GM12878 (cell line): ENCODE measurements around the gene TCAF1. TPM values are rescaled to one million over a fixed set of nuclear protein-coding genes. Genes with fewer than 3 reads are reported as not detected.

Experiments
- ATAC-seq: fragments of 200-7000 bp; cut with Tn5 transposase; 3 replicates; pipeline ENCODE4 v1.9.1; 2020; ENCODE audit warnings: mild to moderate bottlenecking, moderate library complexity
- BruUV-seq: library from RNA; stranded (reverse); fragments of 400-500 nt; replicated peaks from 2 replicates; lab custom pipeline; 2021; lab: Mats Ljungman, UMichigan
- CTCF ChIA-PET: fragments of 300-600 bp; sonication (Branson Sonifier 250); formaldehyde crosslinking; extraction: SDS; loops from one replicate; lab custom pipeline; 2021; ENCODE audit warnings: inconsistent platforms; lab: Yijun Ruan, JAX
- POLR2A ChIA-PET: fragments of 350-600 bp; formaldehyde crosslinking; extraction: SDS; loops from one replicate; lab custom pipeline; 2021; ENCODE audit warnings: inconsistent platforms; lab: Charles Lee
- RAD21 ChIA-PET: fragments of 300-600 bp; sonication (Branson Sonifier 250); formaldehyde crosslinking; loops from one replicate; lab custom pipeline; 2023; ENCODE audit warnings: antibody characterized with exemption; ENCODE audit not compliant: unreplicated experiment; lab: Charles Lee
- SMC1A ChIA-PET: fragments of 300-600 bp; sonication (Branson Sonifier 250); formaldehyde crosslinking; loops from one replicate; lab custom pipeline; 2023; ENCODE audit not compliant: unreplicated experiment, uncharacterized antibody; lab: Charles Lee
- DNase-seq: peaks from one replicate; pipeline ENCODE4 v3.0.0-alpha.2; 2011; ENCODE audit warnings: low read depth, low spot score
- FAIRE-seq: peaks from 3 replicates; lab custom pipeline; 2011; peaks lifted over from hg19 to GRCh38; lab: Jason Lieb, UNC
- H2AFZ ChIP-seq: 2 replicates; pipeline ENCODE4 v1.6.0; 2011; ENCODE audit warnings: low read depth, low read length, control low read depth; ENCODE audit not compliant: control insufficient read depth
- H3K27ac ChIP-seq: 2 replicates; pipeline ENCODE4 v1.5.1; 2011; ENCODE audit warnings: control low read depth; ENCODE audit not compliant: control insufficient read depth, insufficient read depth
- H3K27me3 ChIP-seq, 2 experiments: replicated peaks in 1 of 2; 2 replicates each; pipeline versions ENCODE4 v1.6.0 to v1.6.1; 2011; ENCODE audit warnings: low read length in 1 of 2; ENCODE audit not compliant: control insufficient read depth in 2 of 2, insufficient read depth in 2 of 2
- H3K36me3 ChIP-seq, 2 experiments: 2 replicates each; pipeline ENCODE4 v1.5.1; 2011; ENCODE audit warnings: low read length in 1 of 2; ENCODE audit not compliant: control insufficient read depth in 2 of 2, insufficient read depth in 2 of 2
- H3K4me1 ChIP-seq: 2 replicates; pipeline ENCODE4 v1.6.1; 2011; ENCODE audit warnings: mild to moderate bottlenecking, low read length, moderate library complexity, mixed read lengths; ENCODE audit not compliant: control insufficient read depth, insufficient read depth
- H3K4me2 ChIP-seq: 2 replicates; pipeline ENCODE4 v1.6.0; 2011; ENCODE audit warnings: control low read depth; ENCODE audit not compliant: control insufficient read depth, insufficient read depth
- H3K4me3 ChIP-seq: fragments of 200-600 bp; sonication (generic); 2 replicates; pipeline ENCODE4 v1.5.1; 2016
- H3K79me2 ChIP-seq: 2 replicates; pipeline ENCODE4 v1.6.0; 2011; ENCODE audit warnings: low read length; ENCODE audit not compliant: control insufficient read depth, insufficient read depth
- H3K9ac ChIP-seq: 2 replicates; pipeline ENCODE4 v1.8.0; 2011; ENCODE audit warnings: low read length, control low read depth, mixed read lengths; ENCODE audit not compliant: control insufficient read depth, insufficient read depth
- H3K9me3 ChIP-seq: replicated peaks from 3 replicates; pipeline ENCODE4 v1.5.1; 2011; ENCODE audit warnings: mild to moderate bottlenecking, low read length; ENCODE audit not compliant: control insufficient read depth, insufficient read depth
- H4K20me1 ChIP-seq: 2 replicates; pipeline ENCODE4 v1.6.0; 2011; ENCODE audit not compliant: control insufficient read depth, insufficient read depth
- ATF7 ChIP-seq: fragments of 450-650 bp; IDR thresholded peaks from 2 replicates; pipeline ENCODE4 v1.6.1; 2016; ENCODE audit warnings: low read depth, mild to moderate bottlenecking
- CBFB ChIP-seq: IDR thresholded peaks from 2 replicates; pipeline ENCODE4 v1.6.1; 2016; ENCODE audit warnings: antibody characterized with exemption, low read depth
- CHD4 ChIP-seq: fragments of 200-600 bp; sonication (generic); IDR thresholded peaks from 2 replicates; pipeline ENCODE4 v1.6.1; 2016; ENCODE audit warnings: mild to moderate bottlenecking
- HDAC6 ChIP-seq: fragments of 200-600 bp; sonication (generic); IDR thresholded peaks from one replicate; pipeline ENCODE4 v1.8.0; 2017; ENCODE audit warnings: antibody characterized with exemption; ENCODE audit not compliant: unreplicated experiment
- IKZF2 ChIP-seq, 2 experiments: fragments of 450-650 bp; IDR thresholded peaks; 2 replicates each; pipeline ENCODE4 v1.6.1; 2017; ENCODE audit warnings: mild to moderate bottlenecking in 2 of 2, moderate library complexity in 2 of 2
- MYB ChIP-seq: fragments of 150-350 bp; IDR thresholded peaks from 2 replicates; pipeline ENCODE4 v1.6.1; 2014; ENCODE audit warnings: mild to moderate bottlenecking, low read depth, low read length, borderline replicate concordance
- NR2C2 ChIP-seq: IDR thresholded peaks from 2 replicates; pipeline ENCODE4 v1.6.1; 2011; ENCODE audit warnings: borderline replicate concordance, low read depth; ENCODE audit not compliant: control insufficient read depth, insufficient read length
- PAX5 ChIP-seq: IDR thresholded peaks from 2 replicates; pipeline ENCODE4 v1.6.1; 2011; ENCODE audit warnings: low read depth, low read length, borderline replicate concordance
- RBBP5 ChIP-seq: fragments of 200-600 bp; sonication (generic); conservative IDR thresholded peaks from 2 replicates; pipeline ENCODE4 v1.6.1; 2016
- REST ChIP-seq: IDR thresholded peaks from 2 replicates; pipeline ENCODE4 v1.6.1; 2012; ENCODE audit warnings: mild to moderate bottlenecking, low read depth, low read length
- SPI1 ChIP-seq: IDR thresholded peaks from 2 replicates; pipeline ENCODE4 v1.6.1; 2011; ENCODE audit warnings: low read depth, mild to moderate bottlenecking, low read length, moderate library complexity, borderline replicate concordance; ENCODE audit not compliant: insufficient read depth
- ZBTB40 ChIP-seq: fragments of 450-650 bp; IDR thresholded peaks from 2 replicates; pipeline ENCODE4 v1.6.1; 2016; ENCODE audit warnings: mild to moderate bottlenecking, moderate library complexity, borderline replicate concordance
- ZNF592 ChIP-seq: fragments of 450-650 bp; IDR thresholded peaks from 2 replicates; pipeline ENCODE4 v1.6.1; 2017; ENCODE audit warnings: mild to moderate bottlenecking, moderate library complexity
- WGBS: methylation state at CpG from one replicate; pipeline ENCODE4 v1.1.6; 2016; ENCODE audit warnings: low lambda C conversion rate; ENCODE audit not compliant: insufficient replicate concordance, insufficient coverage; ENCODE audit errors: missing lambda C conversion rate; 5-methylcytosine and 5-hydroxymethylcytosine counted together
- in situ Hi-C: fragments of 300-500 bp; cut with MboI; formaldehyde crosslinking; loops from 9 replicates; pipeline ENCODE4 v1.14.3; 2018; ENCODE audit warnings: mixed read lengths
- intact Hi-C: fragments of 100-400 bp; cut with micrococcal nuclease; formaldehyde crosslinking; loops from one replicate; pipeline ENCODE4 v1.14.2; 2022; ENCODE audit not compliant: unreplicated experiment
- polyA plus RNA-seq, 11 experiments: library from polyadenylated mRNA; depleted of rRNA in 4 of 11; unstranded in 6 of 11; stranded (reverse) in 5 of 11; fragments of >200 nt; fragmentation: Nextera tagmentation in 4 of 11; fragmentation: Illumina TruSeq in 1 of 11; extraction: Ambion mirVana in 4 of 11; extraction: Trizol in 1 of 11; gene quantifications; 1 replicate in 1 of 11; 2 replicates in 10 of 11; pipeline versions ENCODE4 v1.2.1 to v1.2.3, GENCODE V29; 2011 to 2016; ENCODE audit warnings: inconsistent platforms in 2 of 11, missing spikeins in 2 of 11, low read depth in 1 of 11
- total RNA-seq, 4 experiments: library from RNA; depleted of rRNA in 3 of 4; stranded (reverse); fragments of >200 nt in 3 of 4; fragmentation: Illumina TruSeq in 1 of 4; extraction: Trizol in 1 of 4; gene quantifications; 2 replicates each; pipeline versions ENCODE4 v1.2.1 to v1.2.3, GENCODE V29; 2013 to 2021

Gene TCAF1
- total and polyA plus RNA-seq, 10 of the 15 experiments (the other 5 are each of a cell fraction or from before 2014, with no cell fraction given) = 2.2 to 16.3 (median 8.0) TPM

- DNase-seq (no peak), ATAC-seq (no peak), FAIRE-seq (no peak)
- Histone ChIP-seq H3K4me1 (no peaks in the 10 kb centered on the region), H4K20me1 (no peaks in the 10 kb centered on the region), H3K36me3 (no peaks in the 10 kb centered on the region), H3K9me3 (no peaks in the 10 kb centered on the region), H3K27me3 (no peaks in the 10 kb centered on the region), H3K27ac (no peak overlapping the region), H3K4me3 (no peak overlapping the region), H3K4me2 (no peak overlapping the region), H3K9ac (no peak overlapping the region), H3K79me2 (no peaks in the 10 kb centered on the region), H2AFZ (no peak overlapping the region)
- in situ Hi-C loops (loop anchor here (25.0 kb wide), 1 partner anchor 477 kb away; no protein-coding TSS in a partner anchor), intact Hi-C loops (no loop called here)
- WGBS = 52% methylated on average over 3 of the region's 3 CpGs
- ChIA-PET POLR2A (no interaction called here), CTCF (no interaction called here), RAD21 (no interaction called here), SMC1A (interaction anchor here (1.6 kb wide), 1 partner anchor 15 kb away, joined by 4 read pairs; no protein-coding TSS in a partner anchor)
- TF ChIP-seq HDAC6 = no peak
- no peak for TF ChIP-seq CBFB
- TF ChIP-seq NR2C2 = no peak
- TF ChIP-seq ZBTB40 = no peak
- TF ChIP-seq IKZF2 (IDR thresholded peaks at IDR 0.05) = no peak
- TF ChIP-seq MYB = no peak
- no peak for TF ChIP-seq ATF7
- no peak for TF ChIP-seq PAX5
- no peak for TF ChIP-seq RBBP5
- no peak for TF ChIP-seq SPI1
- no peak for TF ChIP-seq ZNF592
- TF ChIP-seq REST = no peak
- no peak for TF ChIP-seq CHD4
- no TSS peak for BruUV-seq
Observed at GRCh38 chr7:143909863-143910262, 7.9 kb upstream of the TCAF1 start.
